ELF-1 (cell line): ENCODE data around the gene GHRH.

Source experiments
- DNase-seq: peaks from one replicate; pipeline ENCODE4 v3.0.0-alpha.2; 2016; ENCODE audit warnings: low read depth, low spot score

Gene GHRH

GRCh38 chr20:37238935-37239451 lies 22.6 kb downstream of the GHRH start:
- no peak for DNase-seq

DNA sequence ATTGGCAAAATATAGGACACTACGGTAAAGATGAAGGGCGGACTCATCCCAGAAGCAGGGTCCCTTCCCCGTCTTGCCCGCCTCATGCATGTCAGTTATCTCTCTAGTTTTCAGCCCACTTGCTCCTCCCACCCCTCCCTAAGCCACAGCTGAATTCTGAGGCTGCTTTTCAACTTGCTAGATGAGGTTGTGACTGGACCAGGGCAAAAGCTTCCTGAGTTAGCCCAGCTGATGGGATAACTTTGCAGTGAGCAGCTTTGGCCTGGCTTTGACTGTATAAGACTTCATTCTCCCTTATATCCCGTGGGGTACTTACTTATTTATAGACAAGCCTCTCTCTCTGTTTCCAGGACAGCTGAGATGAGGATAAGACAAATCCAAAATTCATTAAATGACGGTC lies 23.2 kb downstream of the GHRH start:
- DNase-seq, result no peak

- no peak for DNase-seq
Measured at GRCh38 chr20:37237656-37238055, 24.0 kb downstream of the GHRH start.

GRCh38 chr20:37236462-37236861 lies 25.2 kb downstream of the GHRH start:
- DNase-seq, result no peak

DNA sequence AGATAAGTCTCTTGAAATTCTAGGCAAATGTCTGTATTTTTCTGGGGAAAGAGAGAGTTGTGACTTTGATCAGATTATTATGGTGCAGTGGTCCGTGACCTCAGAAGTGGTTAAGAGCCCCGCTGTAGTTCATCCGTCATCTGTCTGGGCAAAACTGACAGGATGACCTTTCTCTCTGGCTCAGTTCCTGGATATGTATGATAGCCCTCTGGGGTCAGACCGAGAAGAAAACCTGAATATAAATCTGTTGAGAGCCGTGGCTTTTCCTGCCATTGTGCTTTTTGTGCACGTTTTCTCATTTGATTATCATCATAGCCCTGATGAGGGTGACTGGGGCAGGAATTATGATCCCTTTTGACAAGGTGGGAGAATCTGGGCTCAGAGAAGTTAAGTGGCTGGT lies 26.5 kb downstream of the GHRH start:
- no peak for DNase-seq

DNA sequence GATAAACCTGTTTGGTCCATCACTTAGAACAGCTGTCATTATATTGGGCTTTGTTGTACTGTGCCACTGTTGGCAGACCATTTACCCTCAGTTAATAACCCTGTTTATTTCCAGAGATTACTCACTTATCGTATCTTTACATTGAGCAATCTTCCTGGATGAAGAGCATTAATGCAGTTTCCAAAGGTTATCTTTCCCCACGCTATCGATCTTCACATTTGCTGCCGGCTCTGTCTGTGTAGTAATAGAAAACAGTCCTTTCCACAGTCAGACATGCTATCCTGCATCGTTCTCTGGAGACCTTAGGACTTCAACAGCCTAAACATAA lies 27.4 kb downstream of the GHRH start:
- no peak for DNase-seq

GRCh38 chr20:37233548-37234253 lies 27.9 kb downstream of the GHRH start:
- no peak for DNase-seq

DNA sequence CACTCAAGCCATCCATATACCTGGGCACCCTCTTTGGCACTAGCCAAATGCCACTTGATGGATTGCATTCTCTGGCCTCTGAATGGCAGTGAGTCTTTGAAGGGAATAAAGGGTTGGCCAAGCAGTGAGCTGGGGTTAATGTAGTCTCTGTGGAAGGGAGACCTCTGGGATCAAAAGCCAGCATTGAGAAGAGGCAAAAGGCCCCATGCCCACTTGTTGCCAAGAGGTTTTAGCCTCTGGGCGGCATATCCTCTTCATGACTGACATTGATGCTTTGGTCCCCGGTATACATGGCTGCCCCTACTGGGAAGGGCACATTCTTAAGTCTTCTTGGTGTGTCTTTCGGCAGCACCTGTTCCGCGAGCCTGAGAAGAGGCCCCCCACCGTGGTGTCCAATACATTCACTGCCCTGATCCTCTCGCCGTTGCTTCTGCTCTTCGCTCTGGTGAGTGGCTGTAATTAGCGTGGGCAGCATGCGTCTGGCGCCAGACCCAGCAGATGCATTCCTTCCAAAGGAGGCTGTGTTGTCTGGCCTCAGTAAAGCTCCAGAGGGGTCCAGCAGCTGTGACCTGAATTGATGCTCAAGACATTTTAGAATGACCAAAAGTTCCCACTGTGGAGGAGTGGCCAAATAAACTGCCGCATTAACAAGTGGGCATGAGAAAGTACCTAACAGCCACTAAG lies 29.5 kb downstream of the GHRH start:
- no peak for DNase-seq

DNA sequence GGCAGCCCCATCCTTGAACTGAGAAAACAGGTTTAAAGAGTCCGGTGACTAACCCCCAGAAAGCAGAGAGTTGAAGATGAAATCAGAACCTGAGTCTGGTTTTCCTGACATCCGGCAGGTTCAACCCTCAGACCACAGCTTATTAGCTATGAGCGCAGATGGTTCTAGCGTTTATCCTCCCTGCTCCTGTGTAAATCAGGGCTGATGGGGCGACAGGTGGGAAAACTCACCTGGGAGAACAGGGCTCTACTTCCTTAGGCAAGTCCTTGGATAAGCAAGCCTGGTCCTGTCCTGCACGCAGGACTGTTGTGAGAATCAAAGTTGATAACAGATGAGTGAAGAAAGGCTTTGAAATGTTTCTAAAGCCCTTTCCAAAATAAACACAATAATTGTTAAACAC lies 31.4 kb downstream of the GHRH start:
- DNase-seq, result no peak

GRCh38 chr20:37229357-37229756 lies 32.3 kb downstream of the GHRH start:
- DNase-seq, result peak; percentile 85

- no peak for DNase-seq
Measured at GRCh38 chr20:37228656-37229055, 33.0 kb downstream of the GHRH start.

DNA sequence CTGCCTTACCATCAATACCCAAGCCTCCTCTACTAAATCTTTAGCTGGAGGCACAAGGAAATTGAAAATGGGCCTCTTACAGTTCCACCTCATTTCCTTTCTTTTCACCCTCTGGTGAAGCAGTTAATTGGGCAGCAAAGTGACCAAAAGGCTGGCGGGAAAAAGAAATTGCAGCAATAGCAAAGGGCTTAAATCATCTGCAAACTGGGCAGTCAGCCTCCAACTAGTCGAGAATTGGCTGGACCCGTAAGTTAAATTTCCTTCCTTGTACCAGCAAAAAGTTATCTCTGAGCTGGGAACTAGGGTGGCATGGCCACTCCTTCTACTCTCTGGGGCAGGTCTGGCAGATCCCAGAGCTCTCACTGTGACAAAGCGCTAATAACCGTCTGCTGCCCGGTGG lies 33.5 kb downstream of the GHRH start:
- DNase-seq, result no peak

- DNase-seq, result no peak
Measured at GRCh38 chr20:37226889-37227288, 34.7 kb downstream of the GHRH start.

GRCh38 chr20:37225146-37225545 lies 36.5 kb downstream of the GHRH start:
- DNase-seq, result no peak

GRCh38 chr20:37223053-37223452 lies 38.6 kb downstream of the GHRH start:
- DNase-seq, result no peak

DNA sequence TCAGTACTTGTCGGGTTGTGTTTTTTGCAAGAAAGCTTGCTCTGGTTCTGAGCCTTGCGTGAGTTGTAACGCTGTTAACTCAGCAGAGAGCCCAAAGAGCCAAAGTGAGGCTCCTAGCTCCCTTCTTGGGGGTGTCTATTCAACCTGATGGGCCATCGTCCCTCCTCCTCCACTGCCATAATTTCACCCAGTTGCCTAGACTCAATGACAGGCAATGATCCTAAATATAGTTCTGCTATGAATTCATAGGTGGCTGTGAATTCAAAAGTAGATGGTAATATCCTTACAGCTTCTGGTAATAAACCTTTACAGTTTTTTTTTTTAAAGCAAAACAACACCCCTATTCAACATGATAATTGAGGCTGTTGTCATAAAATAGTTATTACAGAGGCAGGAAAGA lies 39.5 kb downstream of the GHRH start:
- no peak for DNase-seq

DNA sequence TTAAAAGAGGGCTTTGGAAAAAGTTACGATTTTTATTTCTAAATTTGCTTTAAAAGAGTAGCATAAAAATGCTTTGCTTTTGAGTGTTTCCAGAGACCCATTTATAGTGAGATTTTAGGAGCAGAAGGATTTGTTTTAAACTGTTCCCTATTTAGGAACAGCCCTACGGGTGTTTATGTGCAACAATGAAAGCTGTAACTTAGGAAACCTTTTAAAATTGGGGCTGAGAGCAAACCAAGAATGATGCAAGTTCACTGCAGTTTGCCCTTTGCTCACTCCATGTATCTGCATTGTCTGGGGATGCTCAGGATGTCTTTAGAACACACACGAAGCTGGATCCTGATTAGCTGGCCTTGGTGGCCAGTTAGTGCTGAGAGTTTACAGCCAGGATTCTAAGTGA lies 40.9 kb downstream of the GHRH start:
- DNase-seq, result no peak

DNA sequence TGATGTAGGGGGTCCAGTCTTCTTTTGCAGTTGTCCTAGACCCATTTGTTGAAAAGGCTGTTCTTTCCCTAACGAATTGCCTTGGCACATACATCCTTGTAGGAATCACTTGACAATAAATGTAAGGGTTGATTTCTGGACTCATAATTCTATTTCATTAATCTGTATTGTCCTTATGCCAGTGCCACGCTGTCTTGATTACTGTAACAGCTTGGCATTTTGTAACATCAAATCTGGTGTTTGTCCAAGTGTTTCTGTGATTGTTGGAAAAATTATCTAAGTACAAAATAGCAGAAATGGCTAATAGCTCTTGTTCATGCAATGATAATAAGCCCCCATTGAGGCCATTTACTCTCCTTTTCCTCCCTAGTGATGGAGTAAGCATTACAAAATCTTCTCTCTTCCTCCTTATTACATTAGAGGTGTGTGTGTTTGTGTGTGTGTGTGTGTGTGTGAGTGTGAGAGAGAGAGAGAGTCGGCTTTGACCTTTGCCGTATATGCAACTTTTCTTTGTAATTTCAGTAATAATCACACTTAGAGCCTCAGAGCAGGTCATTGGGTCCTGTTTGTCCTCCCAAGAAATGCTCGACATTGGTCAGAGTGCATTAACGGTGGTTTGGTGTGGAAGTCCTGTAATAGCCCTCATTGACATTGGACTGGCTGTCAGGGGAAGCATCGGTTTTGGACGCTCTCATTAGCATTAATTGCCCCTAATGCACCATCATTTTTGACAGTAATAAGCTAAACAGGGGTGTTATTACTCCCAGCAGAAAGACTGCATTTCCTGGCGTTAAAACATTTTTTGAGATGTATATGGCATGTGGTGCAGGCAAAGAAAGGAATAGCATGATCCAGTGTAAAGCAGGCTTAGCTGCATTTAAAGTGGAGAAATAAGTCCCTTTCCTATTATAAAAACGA lies 41.6 kb downstream of the GHRH start:
- DNase-seq, result no peak

DNA sequence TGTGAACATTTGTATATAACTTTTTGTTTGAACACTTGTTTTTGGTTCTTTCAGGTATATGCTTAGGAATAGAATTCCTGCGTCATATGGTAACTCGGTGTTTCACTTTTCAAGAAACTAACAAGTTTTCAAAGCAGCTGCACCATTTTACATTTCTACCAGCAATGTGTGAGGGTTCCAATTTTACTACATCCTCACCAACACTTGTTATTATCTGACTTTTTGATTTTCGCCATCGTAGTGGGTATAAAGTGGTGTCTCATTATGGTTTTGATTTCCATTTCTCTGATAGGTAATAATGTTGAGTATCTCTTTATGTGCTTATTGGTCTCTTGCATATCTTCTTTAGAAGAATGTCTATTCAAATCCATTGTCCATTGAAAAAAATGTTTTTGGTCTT lies 42.6 kb downstream of the GHRH start:
- no peak for DNase-seq

- no peak for DNase-seq
Measured at GRCh38 chr20:37218441-37218840, 43.2 kb downstream of the GHRH start.

GRCh38 chr20:37209661-37210314 lies 51.8 kb downstream of the GHRH start:
- DNase-seq, result no peak

DNA sequence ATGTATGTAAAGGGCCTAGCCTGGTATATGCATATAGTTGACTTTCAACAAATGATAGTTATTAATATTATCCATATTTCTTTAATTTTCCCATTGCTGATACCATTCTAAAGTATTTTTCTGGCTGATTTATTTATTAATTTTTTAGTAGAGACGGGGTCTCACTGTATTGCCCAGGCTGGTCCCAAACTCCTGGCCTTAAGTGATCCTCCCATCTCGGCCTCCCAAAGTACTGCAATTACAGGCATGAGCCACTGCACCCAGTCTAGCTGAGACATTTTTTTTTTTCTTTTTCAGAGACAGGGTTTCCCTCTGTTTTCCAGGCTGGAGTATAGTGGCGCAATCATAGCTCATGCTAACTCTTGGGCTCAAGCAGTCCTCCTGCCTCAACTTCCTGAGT lies 52.4 kb downstream of the GHRH start:
- DNase-seq, result no peak
